DOHH2 (cell line): ENCODE measurements around the gene MYO1G.
"Not testable (repeated sequence)": the region's sequence is repeated elsewhere in the genome, so short reads cannot be mapped to it uniquely, and the experiment has no call there.

ENCODE experiments used
- EZH2phosphoT487 ChIP-seq: fragments of 200-600 bp; sonication (generic); IDR thresholded peaks from 2 replicates; pipeline ENCODE4 v1.6.1; 2017; ENCODE audit warnings: borderline replicate concordance, mild to moderate bottlenecking, antibody characterized with exemption, low read length, moderate library complexity, mixed read lengths
- TF ChIP-seq, protein P1 (sequence below): fragments of 200-600 bp; sonication (generic); IDR thresholded peaks from one replicate; pipeline ENCODE4 v1.5.1; 2014; ENCODE audit warnings: antibody characterized with exemption, mild to moderate bottlenecking, low read depth, low read length; ENCODE audit not compliant: poor library complexity, severe bottlenecking

DNA sequence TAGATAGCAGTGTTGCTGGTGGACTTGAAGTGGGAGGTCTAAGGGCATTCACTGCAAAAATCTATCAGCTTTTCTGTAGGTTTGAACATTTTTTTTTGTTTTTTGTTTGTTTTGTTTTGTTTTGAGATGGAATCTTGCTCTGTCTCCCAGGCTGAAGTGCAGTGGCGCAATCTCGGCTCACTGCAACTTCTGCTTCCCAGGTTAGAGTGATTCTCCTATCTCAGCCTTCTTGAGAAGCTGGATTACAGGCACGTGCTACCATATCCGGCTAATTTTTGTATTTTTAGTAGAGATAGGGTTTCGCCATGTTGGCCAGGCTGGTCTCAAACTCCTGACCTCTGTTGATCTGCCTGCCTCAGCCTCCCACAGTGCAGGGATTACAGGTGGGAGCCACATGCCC is 44.3 kb downstream of the MYO1G start:
- TF ChIP-seq, protein P1, sequence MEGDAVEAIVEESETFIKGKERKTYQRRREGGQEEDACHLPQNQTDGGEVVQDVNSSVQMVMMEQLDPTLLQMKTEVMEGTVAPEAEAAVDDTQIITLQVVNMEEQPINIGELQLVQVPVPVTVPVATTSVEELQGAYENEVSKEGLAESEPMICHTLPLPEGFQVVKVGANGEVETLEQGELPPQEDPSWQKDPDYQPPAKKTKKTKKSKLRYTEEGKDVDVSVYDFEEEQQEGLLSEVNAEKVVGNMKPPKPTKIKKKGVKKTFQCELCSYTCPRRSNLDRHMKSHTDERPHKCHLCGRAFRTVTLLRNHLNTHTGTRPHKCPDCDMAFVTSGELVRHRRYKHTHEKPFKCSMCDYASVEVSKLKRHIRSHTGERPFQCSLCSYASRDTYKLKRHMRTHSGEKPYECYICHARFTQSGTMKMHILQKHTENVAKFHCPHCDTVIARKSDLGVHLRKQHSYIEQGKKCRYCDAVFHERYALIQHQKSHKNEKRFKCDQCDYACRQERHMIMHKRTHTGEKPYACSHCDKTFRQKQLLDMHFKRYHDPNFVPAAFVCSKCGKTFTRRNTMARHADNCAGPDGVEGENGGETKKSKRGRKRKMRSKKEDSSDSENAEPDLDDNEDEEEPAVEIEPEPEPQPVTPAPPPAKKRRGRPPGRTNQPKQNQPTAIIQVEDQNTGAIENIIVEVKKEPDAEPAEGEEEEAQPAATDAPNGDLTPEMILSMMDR, result not testable (repeated sequence)
- not testable (repeated sequence) for TF ChIP-seq EZH2phosphoT487
